Fibroblast of villous mesenchyme (primary cell): ENCODE measurements around the gene REC8. TPM values are rescaled to one million over a fixed set of nuclear protein-coding genes. Genes with fewer than 3 reads are reported as not detected.

Source experiments
- DNase-seq: peaks from one replicate; pipeline ENCODE4 v3.0.0-alpha.2; 2010; ENCODE audit warnings: low read depth
- H3K4me3 ChIP-seq: 2 replicates; pipeline ENCODE4 v1.5.1; 2011; ENCODE audit warnings: low read depth, mild to moderate bottlenecking, low read length
- CTCF ChIP-seq: IDR thresholded peaks from 2 replicates; pipeline ENCODE4 v1.5.1; 2012; ENCODE audit warnings: low read depth, mild to moderate bottlenecking, low read length; ENCODE audit not compliant: insufficient read depth
- total RNA-seq: library from RNA; depleted of rRNA; stranded (reverse); fragments of >200 nt; gene quantifications from 2 replicates; pipeline ENCODE4 v1.2.3, GENCODE V29; 2012

The REC8 gene
- total RNA-seq, 1 donor = 4.7 TPM

- DNase-seq = no peak
- no peak for TF ChIP-seq CTCF
- no peak overlapping the region for H3K4me3 ChIP-seq
Observed at GRCh38 chr14:24172261-24172860, 481 bp downstream of the REC8 start.

DNA sequence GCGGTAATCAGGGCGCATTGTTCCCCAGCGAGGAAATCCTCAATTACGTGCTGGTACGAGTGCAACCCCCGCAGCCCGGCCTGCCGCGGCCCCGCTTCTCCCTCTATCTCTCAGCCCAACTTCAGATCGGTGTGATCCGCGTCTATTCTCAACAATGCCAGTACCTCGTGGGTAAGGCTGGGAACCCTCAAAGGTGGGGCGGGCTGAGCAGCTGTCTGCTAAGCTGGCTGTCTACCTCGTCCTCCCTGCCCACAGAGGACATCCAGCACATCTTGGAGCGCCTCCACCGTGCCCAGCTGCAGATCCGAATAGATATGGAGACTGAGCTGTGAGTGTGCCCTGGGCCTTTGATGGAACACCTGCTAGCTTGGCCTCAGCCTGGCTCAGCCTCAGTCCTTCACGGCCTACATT lies 996 bp downstream of the REC8 start:
- no peak for DNase-seq
- no peak for TF ChIP-seq CTCF
- H3K4me3 ChIP-seq = no peak overlapping the region

GRCh38 chr14:24176599-24176998 lies 4.7 kb downstream of the REC8 start:
- H3K4me3 ChIP-seq = no peak overlapping the region
- TF ChIP-seq CTCF = no peak
- no peak for DNase-seq

DNA sequence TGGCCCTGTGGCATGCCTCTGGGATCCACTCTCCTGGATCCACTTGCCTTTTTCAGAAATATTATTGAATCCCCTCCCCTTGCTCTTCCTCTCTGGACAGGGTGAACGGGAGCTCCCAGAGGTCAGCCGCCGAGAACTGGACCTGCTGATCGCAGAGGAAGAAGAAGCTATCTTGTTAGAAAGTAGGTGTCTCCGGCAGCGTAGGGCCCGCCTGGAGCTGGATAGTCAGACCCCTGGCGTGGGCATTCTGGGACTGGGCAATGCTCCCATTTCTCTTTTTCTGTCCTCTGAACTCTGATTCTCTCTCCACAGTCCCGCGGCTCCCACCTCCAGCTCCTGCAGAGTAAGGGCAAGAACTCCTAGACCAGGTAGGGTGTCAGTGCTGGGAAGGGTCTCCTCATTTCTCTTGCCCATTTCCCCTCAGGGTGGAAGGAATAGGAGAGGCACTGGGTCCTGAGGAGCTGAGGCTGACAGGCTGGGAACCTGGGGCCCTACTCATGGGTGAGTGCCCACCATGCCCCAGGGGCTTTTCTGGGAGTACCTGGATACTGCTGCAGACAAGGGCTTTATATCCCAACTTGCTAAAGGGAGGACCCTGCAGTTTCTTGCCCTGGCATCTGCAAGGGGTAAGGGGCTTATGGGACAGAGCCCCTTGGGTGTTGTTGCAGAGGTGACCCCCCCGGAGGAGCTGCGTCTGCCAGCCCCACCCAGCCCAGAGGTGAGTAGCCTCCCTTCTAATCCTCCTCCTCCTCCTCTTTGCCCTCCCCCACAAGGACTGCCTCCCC lies 5.4 kb downstream of the REC8 start:
- H3K4me3 ChIP-seq = no peak overlapping the region
- TF ChIP-seq CTCF = no peak
- DNase-seq = no peak

GRCh38 chr14:24177891-24178290 lies 6.0 kb downstream of the REC8 start:
- DNase-seq = no peak
- TF ChIP-seq CTCF = no peak
- no peak overlapping the region for H3K4me3 ChIP-seq

- no peak for DNase-seq
- no peak for TF ChIP-seq CTCF
Observed at GRCh38 chr14:24178399-24179178, 6.7 kb downstream of the REC8 start.

More at GRCh38 chr14:24178399-24179178, 6.7 kb downstream of the REC8 start:
- no peak overlapping the region for H3K4me3 ChIP-seq
